ENCODE results near the gene RPS6KA3.
"Not testable (repeated sequence)": the region's sequence is repeated elsewhere in the genome, so short reads cannot be mapped to it uniquely, and the experiment has no call there.

Gene RPS6KA3

GRCh38 chrX:20135944-20136343 is 130.8 kb downstream of the RPS6KA3 start:
- Histone ChIP-seq H3K27ac (ENCODE audit: low read depth, low read length) (no peak overlapping the region), H3K4me1 (ENCODE audit: control insufficient read depth in 1 of 2, insufficient read depth in 2 of 2, low read length in 2 of 2) (peaks cover 8 to 14% of the 10 kb centered on the region in 2 donors), H3K36me3 (ENCODE audit: control insufficient read depth in 1 of 2, insufficient read depth in 2 of 2, low read length in 2 of 2) (peaks cover 0 to 19% of the 10 kb centered on the region in 2 donors), H3K27me3 (ENCODE audit: control insufficient read depth in 1 of 2, insufficient read depth in 2 of 2, low read length in 2 of 2) (no peaks in the 10 kb centered on the region), H3K9ac (ENCODE audit: low read depth in 1 of 2, low read length in 2 of 2) (no peak overlapping the region), H3K4me3 (ENCODE audit: low read depth in 1 of 2, low read length in 2 of 2) (no peak overlapping the region), H3K9me3 (ENCODE audit: control insufficient read depth in 1 of 2, low read length in 2 of 2) (no peaks in the 10 kb centered on the region)

GRCh38 chrX:20132666-20133065 is 134.0 kb downstream of the RPS6KA3 start:
- H3K36me3 ChIP-seq (ENCODE audit: control insufficient read depth in 1 of 2, insufficient read depth in 2 of 2, low read length in 2 of 2) = peaks cover 0 to 27% of the 10 kb centered on the region in 2 donors
- no peaks in the 10 kb centered on the region for H3K27me3 ChIP-seq (ENCODE audit: control insufficient read depth in 1 of 2, insufficient read depth in 2 of 2, low read length in 2 of 2)
- H3K4me3 ChIP-seq (ENCODE audit: low read depth in 1 of 2, low read length in 2 of 2) = no peak overlapping the region
- no peak overlapping the region for H3K9ac ChIP-seq (ENCODE audit: low read depth in 1 of 2, low read length in 2 of 2)
- H3K4me1 ChIP-seq (ENCODE audit: control insufficient read depth in 1 of 2, insufficient read depth in 2 of 2, low read length in 2 of 2) = peaks cover 0 to 3% of the 10 kb centered on the region in 2 donors
- H3K27ac ChIP-seq (ENCODE audit: low read depth, low read length) = no peak overlapping the region
- no peaks in the 10 kb centered on the region for H3K9me3 ChIP-seq (ENCODE audit: control insufficient read depth in 1 of 2, low read length in 2 of 2)

- no peak overlapping the region for H3K4me3 ChIP-seq (ENCODE audit: low read depth in 1 of 2, low read length in 2 of 2)
- no peaks in the 10 kb centered on the region for H3K4me1 ChIP-seq (ENCODE audit: control insufficient read depth in 1 of 2, insufficient read depth in 2 of 2, low read length in 2 of 2)
- H3K36me3 ChIP-seq (ENCODE audit: control insufficient read depth in 1 of 2, insufficient read depth in 2 of 2, low read length in 2 of 2) = peaks cover 0 to 19% of the 10 kb centered on the region in 2 donors
- no peaks in the 10 kb centered on the region for H3K9me3 ChIP-seq (ENCODE audit: control insufficient read depth in 1 of 2, low read length in 2 of 2)
- H3K9ac ChIP-seq (ENCODE audit: low read depth in 1 of 2, low read length in 2 of 2) = no peak overlapping the region
- no peak overlapping the region for H3K27ac ChIP-seq (ENCODE audit: low read depth, low read length)
- H3K27me3 ChIP-seq (ENCODE audit: control insufficient read depth in 1 of 2, insufficient read depth in 2 of 2, low read length in 2 of 2) = no peaks in the 10 kb centered on the region
Observed at GRCh38 chrX:20130357-20130756, 136.4 kb downstream of the RPS6KA3 start.

DNA sequence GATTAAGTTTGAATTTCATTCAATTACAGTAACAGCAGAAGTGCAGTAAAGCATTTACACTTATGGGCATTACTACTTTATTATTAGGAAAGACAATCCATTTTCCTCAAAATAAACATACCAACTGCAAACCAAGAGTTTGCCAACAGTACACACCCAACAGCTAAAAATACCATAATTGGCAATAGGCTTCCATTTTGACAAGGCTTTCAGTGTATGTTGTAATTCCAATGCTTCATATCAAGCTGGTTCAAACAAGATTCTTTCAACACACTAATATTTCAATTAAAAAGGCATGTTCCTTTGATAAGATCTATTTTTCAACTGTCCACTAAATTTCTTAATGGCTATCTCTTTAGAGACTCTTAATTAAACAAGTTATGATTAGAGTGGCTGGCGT is 137.2 kb downstream of the RPS6KA3 start:
- Histone ChIP-seq H3K27ac (ENCODE audit: low read depth, low read length) (no peak overlapping the region), H3K27me3 (ENCODE audit: control insufficient read depth in 1 of 2, insufficient read depth in 2 of 2, low read length in 2 of 2) (no peaks in the 10 kb centered on the region), H3K4me3 (ENCODE audit: low read depth in 1 of 2, low read length in 2 of 2) (no peak overlapping the region), H3K9me3 (ENCODE audit: control insufficient read depth in 1 of 2, low read length in 2 of 2) (no peaks in the 10 kb centered on the region), H3K9ac (ENCODE audit: low read depth in 1 of 2, low read length in 2 of 2) (no peak overlapping the region), H3K36me3 (ENCODE audit: control insufficient read depth in 1 of 2, insufficient read depth in 2 of 2, low read length in 2 of 2) (peaks cover 4 to 24% of the 10 kb centered on the region in 2 donors), H3K4me1 (ENCODE audit: control insufficient read depth in 1 of 2, insufficient read depth in 2 of 2, low read length in 2 of 2) (no peaks in the 10 kb centered on the region)

GRCh38 chrX:20128670-20129069 is 138.0 kb downstream of the RPS6KA3 start:
- no peak overlapping the region for H3K9ac ChIP-seq (ENCODE audit: low read depth in 1 of 2, low read length in 2 of 2)
- H3K9me3 ChIP-seq (ENCODE audit: control insufficient read depth in 1 of 2, low read length in 2 of 2) = no peaks in the 10 kb centered on the region
- no peak overlapping the region for H3K27ac ChIP-seq (ENCODE audit: low read depth, low read length)
- no peaks in the 10 kb centered on the region for H3K27me3 ChIP-seq (ENCODE audit: control insufficient read depth in 1 of 2, insufficient read depth in 2 of 2, low read length in 2 of 2)
- H3K4me3 ChIP-seq (ENCODE audit: low read depth in 1 of 2, low read length in 2 of 2) = no peak overlapping the region
- no peaks in the 10 kb centered on the region for H3K4me1 ChIP-seq (ENCODE audit: control insufficient read depth in 1 of 2, insufficient read depth in 2 of 2, low read length in 2 of 2)
- peaks cover 4 to 23% of the 10 kb centered on the region in 2 donors for H3K36me3 ChIP-seq (ENCODE audit: control insufficient read depth in 1 of 2, insufficient read depth in 2 of 2, low read length in 2 of 2)

DNA sequence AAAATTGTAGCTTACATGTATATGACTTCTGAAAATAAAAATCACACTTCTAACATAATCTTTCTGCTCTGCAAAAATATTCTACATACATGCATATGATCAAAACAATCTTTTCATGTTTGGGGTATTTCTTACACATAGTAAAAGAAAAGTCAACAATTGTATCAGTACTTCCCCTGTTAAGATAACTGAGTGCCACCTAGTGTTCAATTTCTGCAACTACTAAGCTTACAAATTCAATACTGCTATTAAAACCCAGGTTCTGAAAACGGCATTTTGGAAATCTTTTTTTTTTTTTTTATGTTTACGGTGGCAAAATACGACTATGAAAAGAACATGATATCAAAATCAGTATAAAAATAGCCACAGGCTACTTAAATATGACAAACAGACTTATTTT is 139.3 kb downstream of the RPS6KA3 start:
- H3K27me3 ChIP-seq (ENCODE audit: control insufficient read depth in 1 of 2, insufficient read depth in 2 of 2, low read length in 2 of 2); H3K27ac ChIP-seq (ENCODE audit: low read depth, low read length); H3K9me3 ChIP-seq (ENCODE audit: control insufficient read depth in 1 of 2, low read length in 2 of 2); H3K4me1 ChIP-seq (ENCODE audit: control insufficient read depth in 1 of 2, insufficient read depth in 2 of 2, low read length in 2 of 2); H3K9ac ChIP-seq (ENCODE audit: low read depth in 1 of 2, low read length in 2 of 2); H3K4me3 ChIP-seq (ENCODE audit: low read depth in 1 of 2, low read length in 2 of 2): not testable (repeated sequence)
- peaks cover 4 to 20% of the 10 kb centered on the region in 2 donors for H3K36me3 ChIP-seq (ENCODE audit: control insufficient read depth in 1 of 2, insufficient read depth in 2 of 2, low read length in 2 of 2)

GRCh38 chrX:20126833-20127232 is 139.9 kb downstream of the RPS6KA3 start:
- H3K27me3 ChIP-seq (ENCODE audit: control insufficient read depth in 1 of 2, insufficient read depth in 2 of 2, low read length in 2 of 2); H3K4me3 ChIP-seq (ENCODE audit: low read depth in 1 of 2, low read length in 2 of 2); H3K9ac ChIP-seq (ENCODE audit: low read depth in 1 of 2, low read length in 2 of 2); H3K9me3 ChIP-seq (ENCODE audit: control insufficient read depth in 1 of 2, low read length in 2 of 2); H3K27ac ChIP-seq (ENCODE audit: low read depth, low read length); H3K4me1 ChIP-seq (ENCODE audit: control insufficient read depth in 1 of 2, insufficient read depth in 2 of 2, low read length in 2 of 2): not testable (repeated sequence)
- H3K36me3 ChIP-seq (ENCODE audit: control insufficient read depth in 1 of 2, insufficient read depth in 2 of 2, low read length in 2 of 2) = peaks cover 4 to 16% of the 10 kb centered on the region in 2 donors

- H3K4me3 ChIP-seq (ENCODE audit: low read depth in 1 of 2, low read length in 2 of 2) = no peak overlapping the region
- no peaks in the 10 kb centered on the region for H3K27me3 ChIP-seq (ENCODE audit: control insufficient read depth in 1 of 2, insufficient read depth in 2 of 2, low read length in 2 of 2)
- H3K4me1 ChIP-seq (ENCODE audit: control insufficient read depth in 1 of 2, insufficient read depth in 2 of 2, low read length in 2 of 2) = no peaks in the 10 kb centered on the region
- no peaks in the 10 kb centered on the region for H3K9me3 ChIP-seq (ENCODE audit: control insufficient read depth in 1 of 2, low read length in 2 of 2)
- H3K27ac ChIP-seq (ENCODE audit: low read depth, low read length) = no peak overlapping the region
- no peak overlapping the region for H3K9ac ChIP-seq (ENCODE audit: low read depth in 1 of 2, low read length in 2 of 2)
- H3K36me3 ChIP-seq (ENCODE audit: control insufficient read depth in 1 of 2, insufficient read depth in 2 of 2, low read length in 2 of 2) = peaks cover 4 to 10% of the 10 kb centered on the region in 2 donors
Observed at GRCh38 chrX:20124964-20125363, 141.7 kb downstream of the RPS6KA3 start.

GRCh38 chrX:20118065-20118824 is 148.5 kb downstream of the RPS6KA3 start:
- Histone ChIP-seq H3K9ac (ENCODE audit: low read depth in 1 of 2, low read length in 2 of 2) (no peak overlapping the region), H3K9me3 (ENCODE audit: control insufficient read depth in 1 of 2, low read length in 2 of 2) (no peaks in the 10 kb centered on the region), H3K4me3 (ENCODE audit: low read depth in 1 of 2, low read length in 2 of 2) (no peak overlapping the region), H3K27ac (ENCODE audit: low read depth, low read length) (no peak overlapping the region), H3K27me3 (ENCODE audit: control insufficient read depth in 1 of 2, insufficient read depth in 2 of 2, low read length in 2 of 2) (peaks cover 5 to 6% of the 10 kb centered on the region in 2 donors), H3K36me3 (ENCODE audit: control insufficient read depth in 1 of 2, insufficient read depth in 2 of 2, low read length in 2 of 2) (no peaks in the 10 kb centered on the region), H3K4me1 (ENCODE audit: control insufficient read depth in 1 of 2, insufficient read depth in 2 of 2, low read length in 2 of 2) (peaks cover 0 to 3% of the 10 kb centered on the region in 2 donors)

GRCh38 chrX:20116577-20117240 is 150.0 kb downstream of the RPS6KA3 start, which contains the start of gene MAP7D2:
TSS of gene MAP7D2 (minus strand) at chrX:20116907. CDS start at chrX:20116879, 28 bp downstream.
- Histone ChIP-seq H3K9me3 (ENCODE audit: control insufficient read depth in 1 of 2, low read length in 2 of 2) (no peaks in the 10 kb centered on the region), H3K36me3 (ENCODE audit: control insufficient read depth in 1 of 2, insufficient read depth in 2 of 2, low read length in 2 of 2) (no peaks in the 10 kb centered on the region), H3K4me3 (ENCODE audit: low read depth in 1 of 2, low read length in 2 of 2) (peak within 1 kb of the TSS in 1 of 2 donors; percentile 45), H3K27ac (ENCODE audit: low read depth, low read length) (no peak within 1 kb of the TSS), H3K4me1 (ENCODE audit: control insufficient read depth in 1 of 2, insufficient read depth in 2 of 2, low read length in 2 of 2) (peaks cover 0 to 3% of the 10 kb centered on the region in 2 donors), H3K27me3 (ENCODE audit: control insufficient read depth in 1 of 2, insufficient read depth in 2 of 2, low read length in 2 of 2) (peaks cover 5 to 6% of the 10 kb centered on the region in 2 donors), H3K9ac (ENCODE audit: low read depth in 1 of 2, low read length in 2 of 2) (no peak within 1 kb of the TSS)
